Endothelial cell (in vitro differentiated cells): ENCODE results near the gene STIL. TPM values are rescaled to one million over a fixed set of nuclear protein-coding genes. Genes with fewer than 3 reads are reported as not detected.

Source experiments
- DNase-seq: peaks from one replicate; pipeline ENCODE4 v3.0.0; 2021; ENCODE audit warnings: low spot score
- H3K27ac Mint-ChIP-seq: one replicate; pipeline ENCODE4 v1.8.0; 2021; ENCODE audit warnings: mixed read lengths, inconsistent platforms; ENCODE audit not compliant: unreplicated experiment
- H3K27me3 Mint-ChIP-seq: one replicate; pipeline ENCODE4 v1.8.0; 2021; ENCODE audit warnings: mild to moderate bottlenecking, moderate library complexity, mixed read lengths, inconsistent platforms; ENCODE audit not compliant: unreplicated experiment
- H3K36me3 Mint-ChIP-seq: one replicate; pipeline ENCODE4 v1.8.0; 2021; ENCODE audit warnings: mild to moderate bottlenecking, low read depth, mixed read lengths, inconsistent platforms; ENCODE audit not compliant: unreplicated experiment
- H3K4me1 Mint-ChIP-seq: one replicate; pipeline ENCODE4 v1.8.0; 2021; ENCODE audit warnings: mild to moderate bottlenecking, mixed read lengths, inconsistent platforms; ENCODE audit not compliant: unreplicated experiment
- H3K4me3 Mint-ChIP-seq: one replicate; pipeline ENCODE4 v1.8.0; 2021; ENCODE audit warnings: mild to moderate bottlenecking, mixed read lengths, inconsistent platforms; ENCODE audit not compliant: unreplicated experiment
- H3K9me3 Mint-ChIP-seq: one replicate; pipeline ENCODE4 v1.8.0; 2021; ENCODE audit warnings: mixed read lengths, inconsistent platforms; ENCODE audit not compliant: unreplicated experiment
- CTCF ChIP-seq: fragments of 200-600 bp; sonication (generic); IDR thresholded peaks from one replicate; pipeline ENCODE4 v1.5.0; 2021; ENCODE audit warnings: antibody characterized with exemption; ENCODE audit not compliant: unreplicated experiment
- total RNA-seq: library from RNA; stranded (reverse); fragmentation: NEBNext Ultra II Directional; extraction: Animal tissue kit (Norgen Biotek cat#: 25700); gene quantifications from one replicate; pipeline ENCODE4 v1.2.1, GENCODE V29; 2021; ENCODE audit not compliant: unreplicated experiment

STIL gene
- total RNA-seq, 1 donor from 2014 or later, result 12.1 TPM

- H3K27ac Mint-ChIP-seq, result peak overlapping the region; percentile 26
- H3K27me3 Mint-ChIP-seq, result peaks cover 13% of the 10 kb centered on the region
- no peaks in the 10 kb centered on the region for H3K9me3 Mint-ChIP-seq
- DNase-seq, result no peak
- H3K36me3 Mint-ChIP-seq, result no peaks in the 10 kb centered on the region
- no peak for TF ChIP-seq CTCF
- no peak overlapping the region for H3K4me3 Mint-ChIP-seq
- peaks cover 86% of the 10 kb centered on the region for H3K4me1 Mint-ChIP-seq
Observed at GRCh38 chr1:47238935-47239592, 74.9 kb downstream of the STIL start.

DNA sequence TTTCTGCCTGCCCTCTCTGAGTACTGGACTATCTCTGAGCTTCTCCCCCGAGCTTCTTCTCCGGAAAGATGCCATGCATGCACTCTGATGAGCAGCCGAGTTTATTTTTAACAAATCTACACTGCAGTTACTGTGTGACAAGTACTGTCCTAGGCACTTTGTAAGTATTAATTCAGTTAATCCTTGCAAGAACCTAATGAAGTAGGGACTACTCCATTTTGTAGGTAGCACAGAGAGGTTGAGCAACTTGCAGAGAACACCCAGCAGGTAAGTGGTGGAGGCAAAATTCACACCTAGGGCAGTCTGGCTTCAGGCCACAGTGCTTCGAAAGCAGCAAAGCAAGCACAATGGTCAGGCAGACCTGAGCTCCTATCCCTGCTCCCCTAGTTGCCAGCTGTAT, 78.1 kb downstream of the STIL start:
- peaks cover 79% of the 10 kb centered on the region for H3K4me1 Mint-ChIP-seq
- H3K27me3 Mint-ChIP-seq, result peaks cover 28% of the 10 kb centered on the region
- no peak for TF ChIP-seq CTCF
- DNase-seq, result no peak
- peak overlapping the region; percentile 17 for H3K4me3 Mint-ChIP-seq
- peak overlapping the region; percentile 96 for H3K27ac Mint-ChIP-seq
- H3K9me3 Mint-ChIP-seq, result no peaks in the 10 kb centered on the region
- peaks cover 7% of the 10 kb centered on the region for H3K36me3 Mint-ChIP-seq

- H3K27me3 Mint-ChIP-seq, result peaks cover 29% of the 10 kb centered on the region
- H3K27ac Mint-ChIP-seq, result peak overlapping the region; percentile 100
- peaks cover 10% of the 10 kb centered on the region for H3K36me3 Mint-ChIP-seq
- TF ChIP-seq CTCF, result no peak
- H3K4me3 Mint-ChIP-seq, result peak overlapping the region; percentile 37
- H3K4me1 Mint-ChIP-seq, result peaks cover 78% of the 10 kb centered on the region
- no peaks in the 10 kb centered on the region for H3K9me3 Mint-ChIP-seq
- DNase-seq, result peak; percentile 85
Observed at GRCh38 chr1:47235241-47235681, 78.7 kb downstream of the STIL start.

DNA sequence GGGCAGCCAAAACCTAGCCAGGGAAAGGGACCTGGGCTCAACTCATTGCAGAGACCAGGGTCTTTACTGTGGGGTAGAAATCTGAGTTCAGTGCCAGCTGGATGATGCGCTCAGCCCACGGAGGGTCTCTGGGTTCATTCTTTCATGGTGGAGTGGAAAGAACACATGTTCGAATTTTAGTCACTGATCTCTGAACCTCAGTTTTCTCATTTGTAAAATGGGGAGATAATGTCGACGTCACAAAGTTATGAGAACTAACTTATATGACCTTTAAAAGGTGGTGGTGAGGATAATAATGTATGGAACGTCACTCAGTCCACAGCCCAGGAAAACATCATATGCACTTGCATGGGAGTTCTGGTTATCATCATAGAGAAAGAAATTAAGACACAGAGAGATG, 80.8 kb downstream of the STIL start:
- Mint-ChIP-seq H3K36me3 (peaks cover 28% of the 10 kb centered on the region), H3K27me3 (peaks cover 42% of the 10 kb centered on the region), H3K9me3 (no peaks in the 10 kb centered on the region), H3K4me1 (peaks cover 71% of the 10 kb centered on the region), H3K4me3 (peak overlapping the region; percentile 97), H3K27ac (peak overlapping the region; percentile 100)
- TF ChIP-seq CTCF, result no peak
- DNase-seq, result no peak

DNA sequence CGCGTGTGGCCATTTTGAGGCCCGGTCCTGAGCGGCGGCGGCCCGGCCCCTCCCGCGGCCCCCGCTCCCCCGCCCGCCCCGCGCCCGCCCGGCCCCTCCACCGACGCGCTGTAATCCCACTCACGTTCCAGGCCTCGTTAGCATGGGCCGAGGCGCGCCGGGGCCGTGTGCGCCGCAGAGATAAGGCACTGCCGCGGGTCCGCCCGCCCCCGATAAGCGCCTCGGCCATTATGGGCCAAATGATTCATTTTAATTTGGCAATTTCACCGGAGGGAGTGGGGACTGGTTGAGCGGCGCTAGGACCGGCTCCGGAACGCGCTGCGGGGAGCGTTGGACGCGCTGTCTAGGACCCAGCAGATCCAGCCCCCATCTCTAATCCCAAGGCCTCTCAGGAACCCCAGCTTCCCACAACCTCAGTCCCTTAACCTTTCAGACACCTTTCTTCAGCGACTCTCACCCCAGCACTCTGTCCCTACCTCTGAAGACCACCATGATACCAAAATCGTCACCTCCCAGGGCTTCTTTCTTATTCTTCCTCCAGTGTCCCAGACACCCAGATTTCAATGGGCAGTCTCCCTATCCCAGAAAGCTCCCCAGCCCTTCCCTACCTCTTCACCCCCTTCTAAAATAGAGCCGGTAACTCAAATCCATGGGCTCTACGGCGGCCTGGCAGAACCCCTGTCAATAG, 81.6 kb downstream of the STIL start, which contains the start of gene TAL1:
TAL1 (minus strand) TSS at position 39 of the 688 bp plus-strand sequence. CDS start 6,337 bp downstream, outside the sequence.
- Mint-ChIP-seq H3K27me3 (peaks cover 50% of the 10 kb centered on the region), H3K27ac (peak within 1 kb of the TSS; percentile 100), H3K4me1 (peaks cover 71% of the 10 kb centered on the region), H3K4me3 (peak within 1 kb of the TSS; percentile 100), H3K9me3 (no peaks in the 10 kb centered on the region), H3K36me3 (peaks cover 36% of the 10 kb centered on the region)
- no peak for TF ChIP-seq CTCF
- DNase-seq, result peak; percentile 66
